Fibroblast of pulmonary artery (primary cell): Measurements from ENCODE around the gene PCGF2.
"Not testable (repeated sequence)": the region's sequence is repeated elsewhere in the genome, so short reads cannot be mapped to it uniquely, and the experiment has no call there.

ENCODE experiments used
- DNase-seq: peaks from one replicate; pipeline ENCODE4 v3.0.0-alpha.2; 2010; ENCODE audit warnings: low read depth
- H3K4me3 ChIP-seq: replicated peaks from 2 replicates; pipeline ENCODE4 v1.5.1; 2011; ENCODE audit warnings: low read depth, mild to moderate bottlenecking, control low read depth, low read length, moderate library complexity
- TF ChIP-seq, protein P1 (sequence below): IDR thresholded peaks from 2 replicates; pipeline ENCODE4 v1.5.1; 2011; ENCODE audit warnings: mild to moderate bottlenecking, control low read depth, low read length, inconsistent platforms; ENCODE audit errors: missing control alignments

The PCGF2 gene

DNA sequence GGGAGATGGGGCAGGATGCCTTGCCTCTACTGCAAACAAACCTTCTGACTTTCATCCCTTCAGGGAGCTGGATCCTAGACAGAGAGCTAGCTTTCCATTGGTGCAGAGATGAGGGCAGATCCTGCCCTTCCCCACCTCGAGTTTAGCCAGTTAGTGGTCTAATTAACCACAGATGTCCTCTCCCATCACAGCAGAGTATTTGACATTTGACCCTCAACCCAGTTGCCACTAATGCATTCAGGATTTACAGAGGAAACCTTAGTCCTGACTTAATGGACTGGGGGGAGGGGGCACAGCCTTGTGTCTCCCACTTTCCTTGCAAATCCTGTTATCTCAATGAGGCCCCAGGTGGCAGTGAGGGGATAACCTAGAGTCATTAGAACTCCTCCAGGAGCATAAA, 41.0 kb upstream of the PCGF2 start:
- no peak for DNase-seq
- H3K4me3 ChIP-seq, result no peak overlapping the region
- TF ChIP-seq, protein P1, sequence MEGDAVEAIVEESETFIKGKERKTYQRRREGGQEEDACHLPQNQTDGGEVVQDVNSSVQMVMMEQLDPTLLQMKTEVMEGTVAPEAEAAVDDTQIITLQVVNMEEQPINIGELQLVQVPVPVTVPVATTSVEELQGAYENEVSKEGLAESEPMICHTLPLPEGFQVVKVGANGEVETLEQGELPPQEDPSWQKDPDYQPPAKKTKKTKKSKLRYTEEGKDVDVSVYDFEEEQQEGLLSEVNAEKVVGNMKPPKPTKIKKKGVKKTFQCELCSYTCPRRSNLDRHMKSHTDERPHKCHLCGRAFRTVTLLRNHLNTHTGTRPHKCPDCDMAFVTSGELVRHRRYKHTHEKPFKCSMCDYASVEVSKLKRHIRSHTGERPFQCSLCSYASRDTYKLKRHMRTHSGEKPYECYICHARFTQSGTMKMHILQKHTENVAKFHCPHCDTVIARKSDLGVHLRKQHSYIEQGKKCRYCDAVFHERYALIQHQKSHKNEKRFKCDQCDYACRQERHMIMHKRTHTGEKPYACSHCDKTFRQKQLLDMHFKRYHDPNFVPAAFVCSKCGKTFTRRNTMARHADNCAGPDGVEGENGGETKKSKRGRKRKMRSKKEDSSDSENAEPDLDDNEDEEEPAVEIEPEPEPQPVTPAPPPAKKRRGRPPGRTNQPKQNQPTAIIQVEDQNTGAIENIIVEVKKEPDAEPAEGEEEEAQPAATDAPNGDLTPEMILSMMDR, result no peak

- not testable (repeated sequence) for H3K4me3 ChIP-seq
These were observed 39.9 kb upstream of the PCGF2 start for GRCh38 chr17:38787999-38788398.

GRCh38 chr17:38786372-38786771, 38.2 kb upstream of the PCGF2 start:
- TF ChIP-seq, protein P1, result no peak
- no peak overlapping the region for H3K4me3 ChIP-seq
- DNase-seq, result no peak

More at GRCh38 chr17:38787999-38788398, 39.9 kb upstream of the PCGF2 start:
- DNase-seq, result not testable (repeated sequence)

DNA sequence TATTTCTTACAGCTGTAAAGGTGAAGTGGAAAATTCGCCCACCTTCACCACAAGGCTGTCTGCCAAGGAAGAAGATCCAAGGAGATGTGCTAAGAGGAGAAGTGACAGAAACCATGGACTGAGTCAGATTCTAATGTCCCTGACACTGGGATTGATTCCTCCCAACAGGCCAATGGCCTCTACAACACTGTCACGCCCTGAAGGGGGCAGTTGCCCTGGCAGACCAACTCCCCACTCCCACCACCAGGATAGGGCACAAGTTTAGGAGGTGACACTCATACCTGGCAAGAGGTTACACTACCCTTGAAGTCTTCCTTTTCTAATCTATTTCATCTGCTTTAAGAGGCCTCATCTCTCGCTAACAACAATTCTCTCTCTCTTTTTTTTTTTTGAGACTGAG, 35.1 kb upstream of the PCGF2 start:
- no peak overlapping the region for H3K4me3 ChIP-seq
- TF ChIP-seq, protein P1, result no peak
- DNase-seq, result no peak

DNA sequence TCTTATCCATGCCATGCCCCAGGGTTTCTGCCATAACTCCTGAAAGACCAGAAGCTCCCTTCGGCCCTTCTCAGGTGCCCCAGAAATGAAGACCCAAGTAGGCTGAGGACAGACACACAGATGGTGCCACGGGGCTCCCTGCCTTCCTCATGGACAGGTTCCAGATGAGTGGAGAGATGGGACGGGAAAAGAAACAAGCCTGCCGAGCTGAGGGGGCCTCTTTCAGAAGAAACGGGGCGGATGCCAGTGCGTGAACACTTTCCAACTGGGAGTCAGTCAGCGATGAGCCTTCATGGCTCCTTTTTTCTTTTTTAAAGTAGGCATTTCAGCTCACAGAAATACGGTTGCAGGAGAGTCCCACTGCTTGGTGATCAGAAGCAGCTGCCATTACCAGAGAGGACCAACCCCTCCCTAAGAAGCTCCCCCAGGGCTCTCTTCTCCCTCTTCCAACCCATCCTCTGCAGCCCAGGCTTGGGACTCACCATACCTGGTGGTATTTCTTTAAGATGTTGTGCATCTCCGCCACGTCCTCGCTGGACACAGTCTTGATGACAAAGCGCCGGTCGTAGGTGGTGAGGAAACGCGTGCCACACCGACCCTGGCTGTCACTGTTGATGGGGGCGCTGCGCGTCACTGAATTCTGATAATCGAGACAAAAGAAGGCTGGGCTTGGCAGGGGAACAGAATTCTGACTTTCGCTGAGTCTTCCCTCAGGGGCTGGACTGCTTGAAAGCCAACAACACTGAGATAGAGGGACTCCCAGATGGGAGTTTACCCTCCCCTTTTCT, 32.0 kb upstream of the PCGF2 start:
- TF ChIP-seq, protein P1, result no peak
- no peak overlapping the region for H3K4me3 ChIP-seq
- DNase-seq, result no peak

DNA sequence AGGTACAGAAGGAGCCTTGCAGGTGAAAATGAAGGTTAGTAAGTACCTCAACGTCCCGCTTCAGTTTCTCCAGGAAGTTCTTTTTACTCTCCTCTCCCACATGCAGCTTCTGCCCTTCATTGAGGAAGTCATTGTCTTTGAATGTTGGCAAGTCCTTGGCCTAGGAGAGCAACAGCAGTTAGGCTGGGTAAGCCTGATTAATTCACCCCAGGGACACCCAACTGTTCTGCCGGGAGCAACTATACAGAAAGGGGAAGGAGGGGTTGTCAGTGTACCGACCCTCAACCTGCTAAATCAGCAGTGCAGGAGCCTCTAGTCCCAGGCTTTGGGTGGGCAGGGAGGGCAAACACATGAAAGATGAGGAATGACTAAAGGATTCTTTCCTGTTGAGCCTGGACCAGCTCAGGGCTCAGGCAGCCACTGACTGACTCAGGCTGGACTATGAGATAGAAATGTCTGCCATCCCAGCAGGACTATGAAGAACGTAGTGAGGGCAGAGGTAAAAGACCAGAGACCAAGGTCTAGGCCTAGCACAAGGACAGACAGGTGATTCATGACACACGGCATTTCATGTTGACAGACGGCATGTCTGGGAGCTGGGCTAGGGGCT, 29.6 kb upstream of the PCGF2 start:
- TF ChIP-seq, protein P1, result no peak
- DNase-seq, result no peak
- H3K4me3 ChIP-seq, result no peak overlapping the region

DNA sequence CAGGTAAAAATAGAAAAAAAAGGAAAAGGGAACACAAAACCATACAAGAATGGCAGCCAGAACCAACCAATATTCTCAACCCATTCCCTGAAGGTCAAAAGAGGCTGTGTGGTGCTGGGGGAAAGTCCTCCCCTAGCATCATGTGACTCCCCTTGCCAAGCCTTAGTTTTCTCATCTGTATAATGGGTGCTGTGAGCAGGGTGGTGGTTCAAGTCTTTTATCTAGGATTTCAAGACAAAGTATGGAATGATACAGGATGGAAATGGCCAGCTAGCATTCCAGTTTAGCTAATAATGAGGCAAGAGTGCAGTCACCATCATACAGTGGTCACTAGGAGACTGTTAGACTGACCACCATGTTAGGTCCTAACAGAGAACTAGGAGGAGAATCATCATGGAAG, 25.1 kb upstream of the PCGF2 start:
- no peak overlapping the region for H3K4me3 ChIP-seq
- no peak for DNase-seq
- TF ChIP-seq, protein P1, result no peak
